GM11168 (cell line): Measurements from ENCODE around the gene C1QTNF8.

Source experiments
- in situ Hi-C: fragments of 300-500 bp; cut with MboI; formaldehyde crosslinking; loops from one replicate; pipeline ENCODE4 v1.12.0; 2022; ENCODE audit warnings: low sequenced_read_pairs; ENCODE audit not compliant: unreplicated experiment

The C1QTNF8 gene

GRCh38 chr16:1127971-1128715 lies 32.1 kb upstream of the C1QTNF8 start:
- in situ Hi-C loops: no loop called here

GRCh38 chr16:1127101-1127500 lies 31.1 kb upstream of the C1QTNF8 start:
- in situ Hi-C loops: no loop called here

GRCh38 chr16:1126586-1126985 lies 30.5 kb upstream of the C1QTNF8 start:
- in situ Hi-C loops: no loop called here

GRCh38 chr16:1126044-1126443 lies 30.0 kb upstream of the C1QTNF8 start:
- in situ Hi-C loops: no loop called here

GRCh38 chr16:1125471-1125870 lies 29.4 kb upstream of the C1QTNF8 start:
- in situ Hi-C loops: no loop called here

- in situ Hi-C loops: no loop called here
Observed at GRCh38 chr16:1124795-1125194, 28.8 kb upstream of the C1QTNF8 start.

- in situ Hi-C loops: no loop called here
Observed at GRCh38 chr16:1124291-1124690, 28.2 kb upstream of the C1QTNF8 start.

GRCh38 chr16:1123525-1124230 lies 27.6 kb upstream of the C1QTNF8 start:
- in situ Hi-C loops: no loop called here

- in situ Hi-C loops: no loop called here
Observed at GRCh38 chr16:1122398-1122765, 26.3 kb upstream of the C1QTNF8 start.

GRCh38 chr16:1121601-1122397 lies 25.8 kb upstream of the C1QTNF8 start:
- in situ Hi-C loops: no loop called here

- in situ Hi-C loops: no loop called here
Observed at GRCh38 chr16:1121009-1121408, 25.0 kb upstream of the C1QTNF8 start.

GRCh38 chr16:1120577-1120941 lies 24.5 kb upstream of the C1QTNF8 start:
- in situ Hi-C loops: no loop called here

- in situ Hi-C loops: no loop called here
Observed at GRCh38 chr16:1119766-1120576, 23.9 kb upstream of the C1QTNF8 start.

- in situ Hi-C loops: no loop called here
Observed at GRCh38 chr16:1119129-1119528, 23.1 kb upstream of the C1QTNF8 start.

- in situ Hi-C loops: no loop called here
Observed at GRCh38 chr16:1117926-1118325, 21.9 kb upstream of the C1QTNF8 start.

GRCh38 chr16:1117176-1117900 lies 21.3 kb upstream of the C1QTNF8 start:
- in situ Hi-C loops: no loop called here

GRCh38 chr16:1116693-1117077 lies 20.6 kb upstream of the C1QTNF8 start:
- in situ Hi-C loops: no loop called here

GRCh38 chr16:1113889-1114526 lies 18.0 kb upstream of the C1QTNF8 start:
- in situ Hi-C loops: no loop called here

- in situ Hi-C loops: no loop called here
Observed at GRCh38 chr16:1113489-1113888, 17.4 kb upstream of the C1QTNF8 start.
